GM12873 (cell line): ENCODE data around the gene LBP.

ENCODE experiments used
- CTCF ChIP-seq: IDR thresholded peaks from 2 replicates; pipeline ENCODE4 v1.5.1; 2012; ENCODE audit warnings: low read depth, mild to moderate bottlenecking, moderate library complexity, low read length, control low read depth; ENCODE audit not compliant: insufficient read depth; ENCODE audit errors: missing control alignments

Gene LBP

GRCh38 chr20:38363004-38363747, 16.9 kb downstream of the LBP start:
- TF ChIP-seq CTCF = no peak

GRCh38 chr20:38369389-38369788, 23.1 kb downstream of the LBP start:
- TF ChIP-seq CTCF = no peak

GRCh38 chr20:38372806-38373205, 26.5 kb downstream of the LBP start:
- no peak for TF ChIP-seq CTCF

- no peak for TF ChIP-seq CTCF
Measured at GRCh38 chr20:38373231-38373867, 27.1 kb downstream of the LBP start.

GRCh38 chr20:38373898-38374297, 27.6 kb downstream of the LBP start:
- no peak for TF ChIP-seq CTCF

GRCh38 chr20:38377039-38377685, 30.9 kb downstream of the LBP start:
- no peak for TF ChIP-seq CTCF

GRCh38 chr20:38383147-38383546, 36.9 kb downstream of the LBP start:
- no peak for TF ChIP-seq CTCF
